Activated T-cell treated with anti-CD3 and anti-CD28 coated beads for 24 hours (primary cell): ENCODE results near the gene MYOM3.
"Not testable (repeated sequence)": the region's sequence is repeated elsewhere in the genome, so short reads cannot be mapped to it uniquely, and the experiment has no call there.

Experiments
- DNase-seq: peaks from one replicate; pipeline ENCODE4 v3.0.0-alpha.2; 2020; ENCODE audit warnings: low read depth

MYOM3 gene

GRCh38 chr1:24030976-24031516 is 80.9 kb downstream of the MYOM3 start:
- DNase-seq, result not testable (repeated sequence)

GRCh38 chr1:24027838-24028468 is 84.0 kb downstream of the MYOM3 start:
- no peak for DNase-seq

GRCh38 chr1:24022581-24023361 is 89.2 kb downstream of the MYOM3 start:
- DNase-seq, result no peak

GRCh38 chr1:24021403-24022266 is 90.3 kb downstream of the MYOM3 start:
- no peak for DNase-seq

- DNase-seq, result no peak
These were observed 91.5 kb downstream of the MYOM3 start for GRCh38 chr1:24020470-24020869.

GRCh38 chr1:24020025-24020424 is 91.9 kb downstream of the MYOM3 start:
- DNase-seq, result no peak

- DNase-seq, result no peak
These were observed 93.0 kb downstream of the MYOM3 start for GRCh38 chr1:24018611-24019580.

- DNase-seq, result no peak
These were observed 96.4 kb downstream of the MYOM3 start for GRCh38 chr1:24015221-24016210.

- not testable (repeated sequence) for DNase-seq
These were observed 99.1 kb downstream of the MYOM3 start for GRCh38 chr1:24012878-24013277.

GRCh38 chr1:24010650-24011049 is 101.3 kb downstream of the MYOM3 start:
- no peak for DNase-seq

- DNase-seq, result no peak
These were observed 102.5 kb downstream of the MYOM3 start for GRCh38 chr1:24009406-24009805.

- DNase-seq, result not testable (repeated sequence)
These were observed 103.3 kb downstream of the MYOM3 start for GRCh38 chr1:24008574-24009184.

- DNase-seq, result no peak
These were observed 104.9 kb downstream of the MYOM3 start for GRCh38 chr1:24007079-24007478.
